ENCODE results near the gene TTF1. TPM values are rescaled to one million over a fixed set of nuclear protein-coding genes. Genes with fewer than 3 reads are reported as not detected.

The TTF1 gene
- total RNA-seq, 4 donors from 2014 or later, result 5.6 to 16.5 (median 10.3) TPM

DNA sequence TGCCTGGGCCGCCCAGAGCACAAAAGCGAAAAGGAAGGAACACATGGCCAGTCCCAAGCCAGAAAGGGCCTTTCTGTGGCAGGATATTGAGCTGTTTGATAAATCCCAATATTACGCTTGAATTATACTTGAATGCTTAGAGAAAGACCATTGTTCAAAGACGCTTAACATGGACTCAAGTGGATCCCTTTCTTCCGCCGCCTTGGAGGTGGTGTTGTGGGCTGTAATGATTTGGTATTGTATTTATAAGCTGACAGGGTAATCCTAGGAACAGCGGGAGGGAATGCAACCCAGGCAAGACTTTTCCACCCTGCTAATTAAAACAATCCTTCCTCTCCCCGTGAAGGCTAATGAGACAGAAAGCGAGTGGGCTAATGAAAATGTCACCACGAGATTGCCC is 28.2 kb upstream of the TTF1 start:
- intact Hi-C loops (cut with DNase I; ENCODE audit: low total_unique reads), result no loop called here
- TF ChIP-seq POLR2A (IDR thresholded peaks at IDR 0.05) (no peak), CTCF (IDR thresholded peaks at IDR 0.05) (no peak)
- Histone ChIP-seq H3K4me3 (no peak overlapping the region), H3K27me3 (peaks cover 0 to 7% of the 10 kb centered on the region in 2 donors), H3K27ac (no peak overlapping the region), H3K4me1 (no peaks in the 10 kb centered on the region), H3K36me3 (no peaks in the 10 kb centered on the region), H3K9me3 (no peaks in the 10 kb centered on the region)
- no peak for DNase-seq

DNA sequence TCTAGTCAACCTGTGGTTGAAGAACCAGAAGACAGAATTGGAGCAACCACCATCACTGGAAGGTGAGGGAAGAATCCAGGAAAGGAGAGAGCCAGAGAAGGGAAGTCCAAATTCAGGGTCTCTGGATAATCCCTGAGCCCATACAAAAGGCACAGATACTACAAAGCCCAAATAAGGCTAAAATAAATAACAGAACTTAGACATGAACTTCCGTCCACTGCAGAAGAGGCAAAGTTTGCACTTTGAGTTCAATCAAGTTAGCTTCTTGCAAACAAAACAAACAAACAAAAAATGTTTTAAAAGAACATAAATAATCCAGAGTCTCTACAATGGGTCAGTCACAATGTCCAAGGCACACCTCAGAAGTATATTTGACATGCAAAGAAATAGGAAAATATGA is 24.4 kb upstream of the TTF1 start:
- Histone ChIP-seq H3K27ac (no peak overlapping the region), H3K4me3 (no peak overlapping the region), H3K9me3 (no peaks in the 10 kb centered on the region), H3K36me3 (no peaks in the 10 kb centered on the region), H3K4me1 (no peaks in the 10 kb centered on the region), H3K27me3 (peaks cover 0 to 7% of the 10 kb centered on the region in 2 donors)
- intact Hi-C loops (cut with DNase I; ENCODE audit: low total_unique reads), result no loop called here
- no peak for TF ChIP-seq CTCF (IDR thresholded peaks at IDR 0.05)
- TF ChIP-seq POLR2A (IDR thresholded peaks at IDR 0.05), result no peak
- DNase-seq, result no peak

GRCh38 chr9:132426639-132427414 is 20.2 kb upstream of the TTF1 start:
- H3K36me3 ChIP-seq, result no peaks in the 10 kb centered on the region
- H3K9me3 ChIP-seq, result no peaks in the 10 kb centered on the region
- DNase-seq, result no peak
- TF ChIP-seq POLR2A (IDR thresholded peaks at IDR 0.05) (no peak), CTCF (IDR thresholded peaks at IDR 0.05) (no peak)
- no peak overlapping the region for H3K27ac ChIP-seq
- no peaks in the 10 kb centered on the region for H3K27me3 ChIP-seq
- intact Hi-C loops (cut with DNase I; ENCODE audit: low total_unique reads), result no loop called here
- no peaks in the 10 kb centered on the region for H3K4me1 ChIP-seq
- no peak overlapping the region for H3K4me3 ChIP-seq

DNA sequence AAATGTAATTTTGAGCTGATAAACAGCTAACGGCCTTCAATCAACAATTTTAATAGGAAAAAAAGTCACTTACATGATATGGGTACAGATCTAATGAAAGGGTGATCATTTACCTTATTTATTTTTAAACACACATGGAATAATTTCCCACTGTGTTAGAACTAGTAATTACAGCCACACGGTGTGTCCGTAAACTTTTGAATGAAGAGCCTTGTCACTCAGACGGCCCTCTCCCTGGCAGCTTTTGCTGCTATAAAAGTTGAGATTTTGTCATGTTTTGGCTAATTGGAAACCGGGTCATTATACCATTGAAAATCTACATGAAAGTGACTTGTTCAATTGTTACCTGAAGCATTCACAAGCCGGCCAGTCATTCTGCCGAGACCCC is 19.0 kb upstream of the TTF1 start:
- H3K4me3 ChIP-seq, result no peak overlapping the region
- H3K27me3 ChIP-seq, result peaks cover 0 to under 1% of the 10 kb centered on the region in 2 donors
- no peaks in the 10 kb centered on the region for H3K4me1 ChIP-seq
- intact Hi-C loops (cut with DNase I; ENCODE audit: low total_unique reads), result no loop called here
- H3K36me3 ChIP-seq, result no peaks in the 10 kb centered on the region
- H3K27ac ChIP-seq, result no peak overlapping the region
- H3K9me3 ChIP-seq, result no peaks in the 10 kb centered on the region
- DNase-seq, result no peak
- TF ChIP-seq CTCF (IDR thresholded peaks at IDR 0.05), result no peak
- no peak for TF ChIP-seq POLR2A (IDR thresholded peaks at IDR 0.05)

- TF ChIP-seq POLR2A (IDR thresholded peaks at IDR 0.05) (no peak), CTCF (IDR thresholded peaks at IDR 0.05) (no peak)
- Histone ChIP-seq H3K4me1 (no peaks in the 10 kb centered on the region), H3K9me3 (no peaks in the 10 kb centered on the region), H3K27me3 (peaks cover 0 to 6% of the 10 kb centered on the region in 2 donors), H3K27ac (no peak overlapping the region), H3K36me3 (no peaks in the 10 kb centered on the region), H3K4me3 (no peak overlapping the region)
- intact Hi-C loops (cut with DNase I; ENCODE audit: low total_unique reads), result no loop called here
- DNase-seq, result no peak
Measured at GRCh38 chr9:132424857-132425674, 18.4 kb upstream of the TTF1 start.

Measured in uterus (tissue), 4 donors.